ENCODE data around the gene SANBR. TPM values are rescaled to one million over a fixed set of nuclear protein-coding genes. Genes with fewer than 3 reads are reported as not detected.

Gene SANBR
- total RNA-seq, 1 donor: 16.0 TPM

GRCh38 chr2:61045226-61045625, 20.4 kb upstream of the SANBR start:
- TF ChIP-seq, protein P1, sequence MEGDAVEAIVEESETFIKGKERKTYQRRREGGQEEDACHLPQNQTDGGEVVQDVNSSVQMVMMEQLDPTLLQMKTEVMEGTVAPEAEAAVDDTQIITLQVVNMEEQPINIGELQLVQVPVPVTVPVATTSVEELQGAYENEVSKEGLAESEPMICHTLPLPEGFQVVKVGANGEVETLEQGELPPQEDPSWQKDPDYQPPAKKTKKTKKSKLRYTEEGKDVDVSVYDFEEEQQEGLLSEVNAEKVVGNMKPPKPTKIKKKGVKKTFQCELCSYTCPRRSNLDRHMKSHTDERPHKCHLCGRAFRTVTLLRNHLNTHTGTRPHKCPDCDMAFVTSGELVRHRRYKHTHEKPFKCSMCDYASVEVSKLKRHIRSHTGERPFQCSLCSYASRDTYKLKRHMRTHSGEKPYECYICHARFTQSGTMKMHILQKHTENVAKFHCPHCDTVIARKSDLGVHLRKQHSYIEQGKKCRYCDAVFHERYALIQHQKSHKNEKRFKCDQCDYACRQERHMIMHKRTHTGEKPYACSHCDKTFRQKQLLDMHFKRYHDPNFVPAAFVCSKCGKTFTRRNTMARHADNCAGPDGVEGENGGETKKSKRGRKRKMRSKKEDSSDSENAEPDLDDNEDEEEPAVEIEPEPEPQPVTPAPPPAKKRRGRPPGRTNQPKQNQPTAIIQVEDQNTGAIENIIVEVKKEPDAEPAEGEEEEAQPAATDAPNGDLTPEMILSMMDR (IDR thresholded peaks at IDR 0.05; ENCODE audit: insufficient read depth, low read depth, low read length): no peak
- DNase-seq (ENCODE audit: low read depth): no peak
- no peak overlapping the region for H3K4me3 ChIP-seq (ENCODE audit: low read depth, low read length)

GRCh38 chr2:61045999-61046398, 19.7 kb upstream of the SANBR start:
- DNase-seq (ENCODE audit: low read depth): peak; percentile 73
- TF ChIP-seq, protein P1 (IDR thresholded peaks at IDR 0.05; ENCODE audit: insufficient read depth, low read depth, low read length): no peak
- no peak overlapping the region for H3K4me3 ChIP-seq (ENCODE audit: low read depth, low read length)

- peak; percentile 51 for DNase-seq (ENCODE audit: low read depth)
- H3K4me3 ChIP-seq (ENCODE audit: low read depth, low read length): no peak overlapping the region
- TF ChIP-seq, protein P1 (IDR thresholded peaks at IDR 0.05; ENCODE audit: insufficient read depth, low read depth, low read length): no peak
These were observed 10.1 kb upstream of the SANBR start for GRCh38 chr2:61055557-61055956.

GRCh38 chr2:61057562-61057961, 8.1 kb upstream of the SANBR start:
- no peak overlapping the region for H3K4me3 ChIP-seq (ENCODE audit: low read depth, low read length)
- no peak for DNase-seq (ENCODE audit: low read depth)
- TF ChIP-seq, protein P1 (IDR thresholded peaks at IDR 0.05; ENCODE audit: insufficient read depth, low read depth, low read length): no peak

DNA sequence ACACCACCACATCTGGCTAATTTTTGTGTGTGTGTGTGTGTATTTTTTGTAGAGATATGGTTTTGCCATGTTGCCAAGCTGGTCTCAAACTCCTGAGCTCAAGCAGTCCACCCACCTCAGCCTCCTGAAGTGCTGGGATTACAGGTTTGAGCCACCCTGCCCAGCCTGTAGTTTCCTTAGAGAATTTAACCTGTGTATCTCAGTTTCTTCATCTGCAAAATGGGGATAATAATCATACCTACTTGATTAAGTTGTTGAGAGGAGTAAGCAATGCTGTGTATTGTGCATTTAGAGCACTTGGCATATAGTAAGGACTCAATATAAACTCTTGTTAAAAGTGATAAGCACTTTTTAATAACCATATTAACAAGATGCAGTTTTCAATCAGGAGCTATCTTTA, 6.3 kb upstream of the SANBR start:
- no peak for DNase-seq (ENCODE audit: low read depth)
- H3K4me3 ChIP-seq (ENCODE audit: low read depth, low read length): no peak overlapping the region
- TF ChIP-seq, protein P1 (IDR thresholded peaks at IDR 0.05; ENCODE audit: insufficient read depth, low read depth, low read length): no peak

- no peak overlapping the region for H3K4me3 ChIP-seq (ENCODE audit: low read depth, low read length)
- TF ChIP-seq, protein P1 (IDR thresholded peaks at IDR 0.05; ENCODE audit: insufficient read depth, low read depth, low read length): no peak
- DNase-seq (ENCODE audit: low read depth): no peak
These were observed 8.4 kb downstream of the SANBR start for GRCh38 chr2:61074100-61074499.

DNA sequence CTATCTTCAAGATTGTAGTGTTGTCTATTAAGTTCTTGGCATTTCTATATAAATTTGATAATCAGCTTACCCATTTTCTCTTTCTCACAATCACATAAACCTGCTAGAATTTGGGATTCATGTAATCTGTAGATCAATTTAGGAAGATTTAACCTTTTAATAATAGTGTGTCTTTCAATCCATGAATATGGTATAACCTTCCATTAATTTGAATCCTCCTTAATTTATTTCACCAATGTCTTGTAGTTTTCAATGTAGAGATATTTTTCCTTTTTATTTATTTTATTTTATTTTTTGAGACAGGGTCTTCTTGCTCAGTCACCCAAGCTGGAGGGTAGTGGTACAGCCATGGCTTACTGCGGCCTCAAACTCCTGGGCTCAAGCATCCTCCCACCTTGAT, 20.2 kb downstream of the SANBR start:
- no peak overlapping the region for H3K4me3 ChIP-seq (ENCODE audit: low read depth, low read length)
- DNase-seq (ENCODE audit: low read depth): no peak
- TF ChIP-seq, protein P1 (IDR thresholded peaks at IDR 0.05; ENCODE audit: insufficient read depth, low read depth, low read length): no peak

All from fibroblast of villous mesenchyme (primary cell).